Naive B cell (primary cell): ENCODE data around the gene OR11H6. TPM values are rescaled to one million over a fixed set of nuclear protein-coding genes. Genes with fewer than 3 reads are reported as not detected.
"Not testable (repeated sequence)": the region's sequence is repeated elsewhere in the genome, so short reads cannot be mapped to it uniquely, and the experiment has no call there.

ENCODE experiments used
- ATAC-seq, 2 donors: fragments of 150-1000 bp; cut with Tn5 transposase; 2 replicates each; pipeline ENCODE4 v1.10.0; 2021; ENCODE audit warnings: low read depth in 2 of 2, mild to moderate bottlenecking in 2 of 2, moderate library complexity in 2 of 2
- DNase-seq: peaks from one replicate; pipeline ENCODE4 v3.0.0; 2022
- H3K27ac Mint-ChIP-seq, 6 donors: one replicate each; pipeline ENCODE4 v1.8.0; 2020 to 2022; ENCODE audit warnings: mild to moderate bottlenecking in 6 of 6, mixed read lengths in 6 of 6, moderate library complexity in 5 of 6, inconsistent platforms in 2 of 6
- H3K27me3 Mint-ChIP-seq, 3 donors: one replicate each; pipeline ENCODE4 v1.8.0; 2021 to 2022; ENCODE audit warnings: mixed read lengths in 3 of 3, mild to moderate bottlenecking in 1 of 3
- H3K36me3 Mint-ChIP-seq, 2 donors: one replicate each; pipeline ENCODE4 v1.8.0; 2020 to 2022; ENCODE audit warnings: mixed read lengths in 2 of 2, inconsistent platforms in 1 of 2, mild to moderate bottlenecking in 1 of 2
- H3K4me1 Mint-ChIP-seq, 3 donors: one replicate each; pipeline ENCODE4 v1.8.0; 2020 to 2022; ENCODE audit warnings: mixed read lengths in 3 of 3, inconsistent platforms in 1 of 3, mild to moderate bottlenecking in 1 of 3, moderate library complexity in 1 of 3
- H3K4me3 Mint-ChIP-seq, 8 donors: one replicate each; pipeline ENCODE4 v1.8.0; 2020 to 2022; ENCODE audit warnings: mild to moderate bottlenecking in 8 of 8, mixed read lengths in 8 of 8, moderate library complexity in 8 of 8, inconsistent platforms in 2 of 8
- H3K9me3 Mint-ChIP-seq, 7 donors: one replicate each; pipeline ENCODE4 v1.8.0; 2020 to 2022; ENCODE audit warnings: mixed read lengths in 7 of 7, mild to moderate bottlenecking in 5 of 7, inconsistent platforms in 2 of 7, moderate library complexity in 1 of 7
- polyA plus RNA-seq, 6 donors: library from polyadenylated mRNA; unstranded; fragments of 300-500 nt; fragmentation: Illumina TruSeq; gene quantifications; one replicate each; pipeline ENCODE4 v1.2.3, GENCODE V29; 2021; ENCODE audit warnings: low read depth in 6 of 6

The OR11H6 gene
- polyA plus RNA-seq, 6 donors from 2014 or later = not detected

- Mint-ChIP-seq H3K27ac (no peak overlapping the region), H3K27me3 (peaks cover 9 to 39% (median 20%) of the 10 kb centered on the region in 3 donors), H3K4me3 (no peak overlapping the region), H3K9me3 (peaks cover 0 to 4% (median 0%) of the 10 kb centered on the region in 7 donors), H3K4me1 (no peaks in the 10 kb centered on the region), H3K36me3 (no peaks in the 10 kb centered on the region)
- ATAC-seq (no peak), DNase-seq (no peak)
Observed at GRCh38 chr14:20198991-20199390, 24.5 kb upstream of the OR11H6 start.

- ATAC-seq (no peak), DNase-seq (no peak)
- Mint-ChIP-seq H3K36me3 (no peaks in the 10 kb centered on the region), H3K27me3 (peaks cover 9 to 23% (median 9%) of the 10 kb centered on the region in 3 donors), H3K4me3 (no peak overlapping the region), H3K27ac (no peak overlapping the region), H3K4me1 (no peaks in the 10 kb centered on the region), H3K9me3 (peaks cover 0 to 5% (median 0%) of the 10 kb centered on the region in 7 donors)
Observed at GRCh38 chr14:20204721-20205120, 18.8 kb upstream of the OR11H6 start.

GRCh38 chr14:20209595-20209994 is 13.9 kb upstream of the OR11H6 start:
- ATAC-seq (no peak), DNase-seq (no peak)
- Mint-ChIP-seq H3K4me1 (no peaks in the 10 kb centered on the region), H3K36me3 (no peaks in the 10 kb centered on the region), H3K27ac (no peak overlapping the region), H3K27me3 (peaks cover 4 to 20% (median 20%) of the 10 kb centered on the region in 3 donors), H3K4me3 (no peak overlapping the region), H3K9me3 (peaks cover 0 to 9% (median 4%) of the 10 kb centered on the region in 7 donors)

- not testable (repeated sequence) for H3K36me3 Mint-ChIP-seq, H3K4me1 Mint-ChIP-seq, H3K27ac Mint-ChIP-seq, DNase-seq, H3K4me3 Mint-ChIP-seq, ATAC-seq
- peaks cover 12 to 31% (median 16%) of the 10 kb centered on the region in 3 donors for H3K27me3 Mint-ChIP-seq
- H3K9me3 Mint-ChIP-seq = peaks cover 0 to 13% (median 4%) of the 10 kb centered on the region in 7 donors
Observed at GRCh38 chr14:20212406-20212805, 11.1 kb upstream of the OR11H6 start.

GRCh38 chr14:20215196-20215595 is 8.3 kb upstream of the OR11H6 start:
- H3K27me3 Mint-ChIP-seq = peaks cover 8 to 22% (median 15%) of the 10 kb centered on the region in 3 donors
- H3K9me3 Mint-ChIP-seq = peaks cover 0 to 9% (median 4%) of the 10 kb centered on the region in 7 donors
- no peaks in the 10 kb centered on the region for H3K4me1 Mint-ChIP-seq
- peak overlapping the region in 1 of 6 donors; percentile 67 for H3K27ac Mint-ChIP-seq
- H3K36me3 Mint-ChIP-seq = no peaks in the 10 kb centered on the region
- H3K4me3 Mint-ChIP-seq = no peak overlapping the region
- ATAC-seq (no peak), DNase-seq (no peak)

- Mint-ChIP-seq H3K27ac (no peak overlapping the region), H3K4me1 (no peaks in the 10 kb centered on the region), H3K9me3 (peaks cover 0 to 9% (median 1%) of the 10 kb centered on the region in 7 donors), H3K27me3 (peaks cover 5 to 17% (median 12%) of the 10 kb centered on the region in 3 donors), H3K4me3 (no peak overlapping the region), H3K36me3 (no peaks in the 10 kb centered on the region)
- no peak for ATAC-seq
- no peak for DNase-seq
Observed at GRCh38 chr14:20219033-20219432, 4.5 kb upstream of the OR11H6 start.

GRCh38 chr14:20228681-20229080 is 5.2 kb downstream of the OR11H6 start, which contains the start of gene OR11H7:
Gene OR11H7, plus strand, starts transcription at chr14:20228981.
- no peak within 1 kb of the TSS for H3K4me3 Mint-ChIP-seq
- no peaks in the 10 kb centered on the region for H3K36me3 Mint-ChIP-seq
- H3K27ac Mint-ChIP-seq = no peak within 1 kb of the TSS
- no peak for DNase-seq
- ATAC-seq = no peak
- peaks cover 10 to 16% (median 12%) of the 10 kb centered on the region in 3 donors for H3K27me3 Mint-ChIP-seq
- peaks cover 2 to 29% (median 8%) of the 10 kb centered on the region in 7 donors for H3K9me3 Mint-ChIP-seq
- no peaks in the 10 kb centered on the region for H3K4me1 Mint-ChIP-seq

- H3K9me3 Mint-ChIP-seq, H3K27ac Mint-ChIP-seq, H3K27me3 Mint-ChIP-seq, H3K4me3 Mint-ChIP-seq, H3K4me1 Mint-ChIP-seq, H3K36me3 Mint-ChIP-seq, ATAC-seq, DNase-seq: not testable (repeated sequence)
Observed at GRCh38 chr14:20235415-20235814, 11.9 kb downstream of the OR11H6 start.

GRCh38 chr14:20247646-20248246 is 24.2 kb downstream of the OR11H6 start:
- H3K9me3 Mint-ChIP-seq = peaks cover 4 to 26% (median 9%) of the 10 kb centered on the region in 7 donors
- H3K4me1 Mint-ChIP-seq = no peaks in the 10 kb centered on the region
- peaks cover 1 to 15% (median 2%) of the 10 kb centered on the region in 3 donors for H3K27me3 Mint-ChIP-seq
- H3K36me3 Mint-ChIP-seq = peaks cover 7 to 10% of the 10 kb centered on the region in 2 donors
- no peak overlapping the region for H3K27ac Mint-ChIP-seq
- no peak overlapping the region for H3K4me3 Mint-ChIP-seq
- ATAC-seq (no peak), DNase-seq (no peak)

GRCh38 chr14:20262642-20263128 is 39.2 kb downstream of the OR11H6 start:
- H3K9me3 Mint-ChIP-seq = peaks cover 0 to 5% (median 0%) of the 10 kb centered on the region in 7 donors
- H3K36me3 Mint-ChIP-seq = peaks cover 0 to 9% of the 10 kb centered on the region in 2 donors
- H3K4me3 Mint-ChIP-seq = no peak overlapping the region
- H3K4me1 Mint-ChIP-seq = peaks cover 0 to 7% (median 0%) of the 10 kb centered on the region in 3 donors
- DNase-seq (no peak), ATAC-seq (no peak)
- no peaks in the 10 kb centered on the region for H3K27me3 Mint-ChIP-seq
- H3K27ac Mint-ChIP-seq = no peak overlapping the region

- DNase-seq, H3K36me3 Mint-ChIP-seq, ATAC-seq, H3K4me1 Mint-ChIP-seq, H3K9me3 Mint-ChIP-seq, H3K27ac Mint-ChIP-seq, H3K4me3 Mint-ChIP-seq, H3K27me3 Mint-ChIP-seq: not testable (repeated sequence)
Observed at GRCh38 chr14:20264361-20264760, 40.9 kb downstream of the OR11H6 start.

- no peak for ATAC-seq
- Mint-ChIP-seq H3K9me3 (peaks cover 20 to 42% (median 33%) of the 10 kb centered on the region in 7 donors), H3K4me3 (no peak overlapping the region), H3K36me3 (peaks cover 35 to 41% of the 10 kb centered on the region in 2 donors), H3K27ac (no peak overlapping the region), H3K4me1 (peaks cover 0 to 4% (median 0%) of the 10 kb centered on the region in 3 donors), H3K27me3 (no peaks in the 10 kb centered on the region)
- DNase-seq = no peak
Observed at GRCh38 chr14:20274062-20274461, 50.6 kb downstream of the OR11H6 start.
